RWPE2 (cell line): Measurements from ENCODE around the gene LRRC41.
A peak's percentile ranks its signal among the peaks of the same experiment; 100 is the strongest.
"Not testable (repeated sequence)": the region's sequence is repeated elsewhere in the genome, so short reads cannot be mapped to it uniquely, and the experiment has no call there.

Source experiments
- ATAC-seq: fragments of 200-7000 bp; cut with Tn5 transposase; 3 replicates; pipeline ENCODE4 v1.9.1; 2021; ENCODE audit warnings: low read depth
- DNase-seq: peaks from one replicate; pipeline ENCODE4 v3.0.0-alpha.2; 2020; ENCODE audit warnings: low spot score
- H3K27ac ChIP-seq: fragments of 450-650 bp; 2 replicates; pipeline ENCODE4 v1.5.1; 2017; ENCODE audit warnings: mild to moderate bottlenecking; ENCODE audit not compliant: poor library complexity, severe bottlenecking
- H3K27me3 ChIP-seq: fragments of 250-450 bp; sonication (Bioruptor Pico); 2 replicates; pipeline ENCODE4 v1.5.1; 2021; ENCODE audit warnings: mild to moderate bottlenecking, moderate library complexity; ENCODE audit not compliant: insufficient read depth, poor library complexity, severe bottlenecking
- H3K36me3 ChIP-seq: fragments of 250-450 bp; sonication (Bioruptor Pico); 2 replicates; pipeline ENCODE4 v1.5.1; 2020; ENCODE audit warnings: low read depth, mild to moderate bottlenecking, moderate library complexity
- H3K4me1 ChIP-seq: fragments of 250-450 bp; sonication (Bioruptor Pico); 2 replicates; pipeline ENCODE4 v1.5.1; 2021; ENCODE audit warnings: mild to moderate bottlenecking, moderate library complexity; ENCODE audit not compliant: insufficient read depth, poor library complexity, severe bottlenecking
- H3K4me3 ChIP-seq: fragments of 250-450 bp; sonication (Bioruptor Pico); 2 replicates; pipeline ENCODE4 v1.5.1; 2021; ENCODE audit warnings: mild to moderate bottlenecking, moderate library complexity; ENCODE audit not compliant: severe bottlenecking
- H3K9me3 ChIP-seq: fragments of 250-450 bp; sonication (Bioruptor Pico); 2 replicates; pipeline ENCODE4 v1.5.1; 2021; ENCODE audit warnings: mild to moderate bottlenecking, moderate library complexity; ENCODE audit not compliant: severe bottlenecking
- TF ChIP-seq, protein P1 (sequence below): fragments of 450-650 bp; IDR thresholded peaks from one replicate; pipeline ENCODE4 v1.5.1; 2017; ENCODE audit warnings: mild to moderate bottlenecking, moderate library complexity; ENCODE audit not compliant: poor library complexity, severe bottlenecking

Gene LRRC41

DNA sequence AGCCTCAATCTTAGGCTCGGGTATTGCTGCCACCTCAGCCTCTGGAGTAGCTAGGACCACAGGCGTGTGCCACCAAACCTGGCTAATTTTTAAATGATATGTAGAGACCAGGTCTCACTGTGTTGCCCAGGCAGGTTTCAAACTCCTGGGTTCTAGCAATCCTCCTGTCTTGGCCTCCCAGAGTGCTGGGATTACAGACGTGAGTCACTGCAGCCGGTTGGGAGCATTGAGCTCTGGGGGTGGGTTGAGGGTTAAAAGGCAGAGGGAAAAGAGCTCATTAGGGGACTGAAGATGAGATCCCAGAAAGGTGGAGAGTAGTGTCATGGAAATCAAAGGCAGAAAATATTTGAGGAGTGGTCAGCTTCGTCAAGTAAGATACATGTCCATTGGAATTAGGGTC is 48.7 kb downstream of the LRRC41 start:
- Histone ChIP-seq H3K4me1 (no peaks in the 10 kb centered on the region), H3K36me3 (peaks cover 64% of the 10 kb centered on the region), H3K27me3 (no peaks in the 10 kb centered on the region), H3K9me3 (no peaks in the 10 kb centered on the region), H3K27ac (no peak overlapping the region), H3K4me3 (no peak overlapping the region)
- no peak for ATAC-seq
- TF ChIP-seq, protein P1, sequence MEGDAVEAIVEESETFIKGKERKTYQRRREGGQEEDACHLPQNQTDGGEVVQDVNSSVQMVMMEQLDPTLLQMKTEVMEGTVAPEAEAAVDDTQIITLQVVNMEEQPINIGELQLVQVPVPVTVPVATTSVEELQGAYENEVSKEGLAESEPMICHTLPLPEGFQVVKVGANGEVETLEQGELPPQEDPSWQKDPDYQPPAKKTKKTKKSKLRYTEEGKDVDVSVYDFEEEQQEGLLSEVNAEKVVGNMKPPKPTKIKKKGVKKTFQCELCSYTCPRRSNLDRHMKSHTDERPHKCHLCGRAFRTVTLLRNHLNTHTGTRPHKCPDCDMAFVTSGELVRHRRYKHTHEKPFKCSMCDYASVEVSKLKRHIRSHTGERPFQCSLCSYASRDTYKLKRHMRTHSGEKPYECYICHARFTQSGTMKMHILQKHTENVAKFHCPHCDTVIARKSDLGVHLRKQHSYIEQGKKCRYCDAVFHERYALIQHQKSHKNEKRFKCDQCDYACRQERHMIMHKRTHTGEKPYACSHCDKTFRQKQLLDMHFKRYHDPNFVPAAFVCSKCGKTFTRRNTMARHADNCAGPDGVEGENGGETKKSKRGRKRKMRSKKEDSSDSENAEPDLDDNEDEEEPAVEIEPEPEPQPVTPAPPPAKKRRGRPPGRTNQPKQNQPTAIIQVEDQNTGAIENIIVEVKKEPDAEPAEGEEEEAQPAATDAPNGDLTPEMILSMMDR = no peak
- DNase-seq = no peak

DNA sequence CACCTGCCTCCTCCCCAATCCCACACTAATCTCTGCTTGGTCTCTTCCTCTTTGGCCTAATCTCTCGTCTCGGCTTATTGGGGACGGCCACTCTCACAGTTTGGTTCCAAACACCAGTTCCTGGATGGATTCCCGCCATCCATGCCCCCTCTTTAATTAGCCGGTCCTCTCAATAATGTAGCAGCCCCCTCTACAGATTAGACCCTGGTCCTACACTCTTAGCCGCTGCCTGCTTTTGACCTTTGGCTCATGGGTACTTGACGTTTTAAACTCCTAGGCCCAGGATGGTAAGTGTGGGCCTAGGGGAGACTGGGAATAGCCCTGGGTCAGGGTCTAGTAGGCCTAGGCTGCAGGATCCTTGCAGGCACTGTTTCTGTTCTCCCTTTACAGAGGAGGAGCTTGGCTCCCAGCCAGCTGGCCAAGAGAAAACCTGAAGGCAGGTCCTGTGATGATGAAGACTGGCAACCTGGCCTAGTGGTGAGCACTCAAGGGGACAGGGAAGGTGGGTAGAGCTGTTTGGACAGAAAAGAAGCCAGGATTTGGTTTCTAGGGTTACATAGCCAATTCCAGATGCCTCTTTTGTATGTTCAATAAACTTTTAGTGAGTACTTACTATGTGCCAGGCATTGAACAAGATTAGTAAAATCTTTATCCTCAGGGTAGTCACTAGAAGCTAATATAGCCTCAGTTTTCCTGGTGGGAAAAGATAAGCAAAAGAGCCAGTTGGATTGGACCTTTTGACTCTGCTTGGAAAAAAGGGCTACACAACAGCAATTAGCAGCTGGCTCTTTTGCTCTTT is 55.1 kb downstream of the LRRC41 start:
- TF ChIP-seq, protein P1 = peak; percentile 22
- DNase-seq (peak; percentile 73), ATAC-seq (peak; percentile 19; the same call in 1 of the 3 replicates)
- H3K27me3 ChIP-seq = no peaks in the 10 kb centered on the region
- peak overlapping the region; percentile 57 for H3K4me3 ChIP-seq
- H3K36me3 ChIP-seq = peaks cover 41% of the 10 kb centered on the region
- no peaks in the 10 kb centered on the region for H3K9me3 ChIP-seq
- H3K27ac ChIP-seq = peak overlapping the region; percentile 59
- H3K4me1 ChIP-seq = peaks cover 5% of the 10 kb centered on the region

DNA sequence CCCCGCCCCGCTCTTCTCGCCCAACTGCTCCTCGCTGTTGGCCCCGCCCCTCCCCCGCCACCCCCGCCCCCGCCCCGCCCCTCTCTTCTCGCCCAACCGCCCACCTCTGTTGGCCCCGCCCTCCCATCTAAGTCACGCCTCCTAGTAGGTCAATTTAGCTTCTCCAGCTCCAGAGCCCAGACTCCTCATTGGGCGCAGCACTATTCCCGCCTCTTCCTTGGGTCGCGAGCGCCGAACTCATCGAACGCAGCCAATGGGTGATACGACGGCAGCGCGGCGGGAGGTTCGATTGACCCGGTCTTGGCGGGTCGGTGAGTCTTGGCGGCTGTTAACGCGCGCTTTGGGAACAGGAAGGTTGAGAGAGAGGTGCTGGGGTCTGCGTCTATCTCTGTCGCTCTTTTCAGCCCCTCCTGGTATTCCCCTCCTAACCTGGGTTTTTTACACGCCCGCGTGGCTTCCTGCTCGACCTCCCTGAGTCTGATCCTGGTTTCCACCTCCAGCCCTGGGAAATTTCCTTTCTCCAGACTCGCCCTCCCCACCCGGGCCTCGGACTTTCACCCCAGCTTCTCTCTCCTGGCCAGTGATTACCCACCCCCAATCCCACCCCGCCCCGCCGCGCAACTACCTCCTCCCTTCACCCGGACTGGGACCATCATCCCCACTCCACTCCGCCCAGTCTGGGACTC is 55.8 kb downstream of the LRRC41 start, which contains the start of gene RAD54L:
TSS of gene RAD54L (plus strand) at position 328 of the 686 bp plus-strand sequence. CDS start 643 bp downstream, outside the sequence.
- DNase-seq = peak; percentile 99
- Histone ChIP-seq H3K27ac (peak within 1 kb of the TSS; percentile 59), H3K36me3 (peaks cover 34% of the 10 kb centered on the region), H3K4me1 (peaks cover 5% of the 10 kb centered on the region), H3K4me3 (peak within 1 kb of the TSS; percentile 57), H3K9me3 (no peaks in the 10 kb centered on the region), H3K27me3 (no peaks in the 10 kb centered on the region)
- peak; percentile 94 for ATAC-seq
- TF ChIP-seq, protein P1 = no peak

DNA sequence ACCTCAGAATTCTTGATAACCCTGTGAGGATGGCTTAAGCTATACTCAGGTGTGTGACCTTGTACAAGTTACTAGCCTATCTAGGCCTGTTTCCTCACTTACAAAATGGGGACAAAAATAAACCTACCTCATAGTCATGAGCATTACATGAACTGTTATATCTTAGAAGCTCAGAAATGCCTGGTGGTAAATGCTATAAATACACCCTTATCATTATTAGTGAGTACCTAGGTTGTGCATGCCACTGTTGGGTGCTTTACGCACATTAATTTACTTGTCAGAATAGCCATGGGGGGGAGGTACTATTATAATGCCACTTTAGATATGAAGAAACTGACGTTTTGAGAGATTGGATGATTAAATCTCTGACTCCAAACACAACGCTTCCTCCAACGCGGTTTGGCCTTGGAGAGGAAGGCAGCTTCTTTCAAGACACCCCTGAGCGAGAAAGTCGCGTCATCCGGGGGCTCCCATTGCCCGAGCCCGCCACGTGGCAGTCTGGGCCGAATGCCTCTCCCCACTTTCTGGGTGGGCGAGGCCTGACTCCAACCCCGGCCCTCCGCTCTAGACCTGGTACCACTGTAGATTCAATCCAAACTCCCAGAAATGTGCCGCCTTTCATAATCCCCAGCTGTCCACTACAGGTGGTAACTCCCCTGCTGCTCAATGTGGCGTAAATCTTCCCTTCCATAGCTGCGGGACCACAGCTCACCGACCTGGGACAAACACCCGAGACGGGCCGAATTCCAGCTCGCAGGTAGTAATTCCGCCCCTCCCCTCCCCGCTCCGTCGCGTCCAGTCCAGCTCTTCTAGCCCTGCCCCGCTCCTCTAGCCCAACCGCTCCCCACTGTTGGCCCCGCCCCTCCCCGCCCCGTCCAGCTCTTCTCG is 56.6 kb downstream of the LRRC41 start:
- TF ChIP-seq, protein P1 = no peak
- Histone ChIP-seq H3K27me3 (no peaks in the 10 kb centered on the region), H3K9me3 (no peaks in the 10 kb centered on the region), H3K4me1 (peaks cover 5% of the 10 kb centered on the region), H3K4me3 (peak overlapping the region; percentile 43), H3K27ac (peak overlapping the region; percentile 36), H3K36me3 (peaks cover 26% of the 10 kb centered on the region)
- DNase-seq (peak; percentile 93), ATAC-seq (peak; percentile 78)

DNA sequence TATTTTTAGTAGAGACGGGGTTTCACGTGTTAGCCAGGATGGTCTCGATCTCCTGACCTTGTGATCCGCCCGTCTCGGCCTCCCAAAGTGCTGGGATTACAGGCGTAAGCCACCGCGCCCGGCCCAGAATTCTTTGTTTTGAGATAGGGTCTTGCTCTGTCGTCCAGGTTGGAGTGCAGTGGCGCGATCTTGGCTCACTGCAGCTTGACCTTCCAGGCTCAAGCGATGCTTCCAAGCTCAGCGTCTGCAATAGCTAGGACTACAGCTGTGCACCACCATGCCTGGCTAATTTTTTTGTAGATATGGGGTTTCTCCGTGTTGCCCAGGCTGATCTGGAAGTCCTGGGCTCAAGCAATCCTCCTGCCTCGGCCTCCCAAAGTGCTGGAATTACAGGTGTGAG is 57.3 kb downstream of the LRRC41 start:
- H3K9me3 ChIP-seq, H3K4me1 ChIP-seq, H3K27me3 ChIP-seq, H3K4me3 ChIP-seq, DNase-seq, ATAC-seq: not testable (repeated sequence)
- Histone ChIP-seq H3K27ac (peak overlapping the region; percentile 36), H3K36me3 (peaks cover 20% of the 10 kb centered on the region)
